CD4-positive, alpha-beta T cell (primary cell): ENCODE results near the gene DUSP28. TPM values are rescaled to one million over a fixed set of nuclear protein-coding genes. Genes with fewer than 3 reads are reported as not detected.

Experiments used
- ATAC-seq: fragments of 200-7000 bp; cut with Tn5 transposase; one replicate; pipeline ENCODE4 v1.10.0; 2022; ENCODE audit warnings: mild to moderate bottlenecking; ENCODE audit not compliant: poor library complexity
- CTCF ChIA-PET: fragments of 350-600 bp; sonication (Branson Sonifier 250); formaldehyde crosslinking; loops from one replicate; lab custom pipeline; 2021; ENCODE audit warnings: antibody characterized with exemption, inconsistent platforms; lab: Charles Lee
- POLR2A ChIA-PET: fragments of 350-600 bp; sonication (Branson Sonifier 250); formaldehyde crosslinking; loops from one replicate; lab custom pipeline; 2021; ENCODE audit warnings: antibody characterized with exemption, inconsistent platforms; lab: Charles Lee
- DNase-seq, 14 experiments: peaks; one replicate each; pipeline ENCODE4 v3.0.0-alpha.2; 2013 to 2020; ENCODE audit warnings: mixed read lengths in 2 of 14
- H3K27ac ChIP-seq, 2 donors: one replicate each; pipeline versions ENCODE4 v1.5.1 to v1.7.0; 2013; ENCODE audit warnings: low read length in 2 of 2, low read depth in 1 of 2, mild to moderate bottlenecking in 1 of 2
- H3K27me3 ChIP-seq, 2 experiments: 1 replicate in 1 of 2; 2 replicates in 1 of 2; pipeline versions ENCODE4 v1.6.1 to v1.7.0; 2013; ENCODE audit warnings: low read length in 2 of 2, control low read depth in 1 of 2, mild to moderate bottlenecking in 1 of 2, moderate library complexity in 1 of 2; ENCODE audit not compliant: insufficient read depth in 2 of 2, control insufficient read depth in 1 of 2
- H3K36me3 ChIP-seq: one replicate; pipeline ENCODE4 v1.6.1; 2013; ENCODE audit warnings: low read length, control low read depth; ENCODE audit not compliant: insufficient read depth
- H3K4me1 ChIP-seq: one replicate; pipeline ENCODE4 v1.6.1; 2013; ENCODE audit warnings: low read length, control low read depth; ENCODE audit not compliant: insufficient read depth
- H3K4me3 ChIP-seq: one replicate; pipeline ENCODE4 v1.5.1; 2013; ENCODE audit warnings: mild to moderate bottlenecking, low read length, moderate library complexity
- H3K9me3 ChIP-seq, 2 experiments: 1 replicate in 1 of 2; 2 replicates in 1 of 2; pipeline versions ENCODE4 v1.6.1 to v1.7.0; 2013; ENCODE audit warnings: low read length in 2 of 2, mild to moderate bottlenecking in 2 of 2, control low read depth in 1 of 2, moderate library complexity in 1 of 2; ENCODE audit not compliant: control insufficient read depth in 1 of 2, insufficient read depth in 1 of 2
- H3K27ac Mint-ChIP-seq: one replicate; pipeline ENCODE4 v1.8.0; 2020; ENCODE audit warnings: mixed read lengths
- H3K27me3 Mint-ChIP-seq: one replicate; pipeline ENCODE4 v1.8.0; 2021; ENCODE audit warnings: mixed read lengths
- H3K36me3 Mint-ChIP-seq: one replicate; pipeline ENCODE4 v1.8.0; 2021; ENCODE audit warnings: low read depth, mixed read lengths
- H3K4me1 Mint-ChIP-seq: one replicate; pipeline ENCODE4 v1.8.0; 2021; ENCODE audit warnings: low read depth, mixed read lengths
- H3K4me3 Mint-ChIP-seq: one replicate; pipeline ENCODE4 v1.8.0; 2020; ENCODE audit warnings: mild to moderate bottlenecking, mixed read lengths
- H3K9me3 Mint-ChIP-seq: one replicate; pipeline ENCODE4 v1.8.0; 2020; ENCODE audit warnings: mixed read lengths
- CTCF ChIP-seq: fragments of 200-600 bp; IDR thresholded peaks from one replicate; pipeline ENCODE4 v1.8.0; 2022; ENCODE audit warnings: antibody characterized with exemption, mild to moderate bottlenecking
- intact Hi-C, 2 experiments: fragments of 100-400 bp; cut with DNase I in 1 of 2; cut with micrococcal nuclease in 1 of 2; formaldehyde crosslinking; loops; one replicate each; pipeline versions ENCODE4 v1.15.1 to v1.9.0; 2023 to 2025; cut with DNase I, micrococcal nuclease
- total RNA-seq, 174 experiments: library from RNA in 2 of 174; stranded (reverse) in 2 of 174; gene quantifications; one replicate each; pipeline ENCODE4 v1.2.3 and lab custom pipeline; 2021 to 2026

The DUSP28 gene
- total RNA-seq, 2 experiments from 2014 or later: 18.3 to 18.9 TPM

- DNase-seq (peak in 3 of 14 experiments; percentile 2 to 40 (median 31)), ATAC-seq (no peak)
- no peak overlapping the region for H3K4me3 ChIP-seq
- H3K4me1 ChIP-seq: no peaks in the 10 kb centered on the region
- H3K27ac ChIP-seq: no peak overlapping the region
- ChIA-PET POLR2A (no interaction called here), CTCF (no interaction called here)
- Mint-ChIP-seq H3K27ac (no peak overlapping the region), H3K27me3 (no peaks in the 10 kb centered on the region), H3K9me3 (no peaks in the 10 kb centered on the region), H3K4me3 (no peak overlapping the region), H3K36me3 (peaks cover 8% of the 10 kb centered on the region), H3K4me1 (no peaks in the 10 kb centered on the region)
- peaks cover 7% of the 10 kb centered on the region for H3K36me3 ChIP-seq
- no peak for TF ChIP-seq CTCF
- intact Hi-C loops: no loop called here
- H3K9me3 ChIP-seq: no peaks in the 10 kb centered on the region
- no peaks in the 10 kb centered on the region for H3K27me3 ChIP-seq
Observed at GRCh38 chr2:240604291-240604938, 44.3 kb downstream of the DUSP28 start.

GRCh38 chr2:240604939-240605716 is 45.0 kb downstream of the DUSP28 start:
- ChIA-PET POLR2A (no interaction called here), CTCF (no interaction called here)
- H3K4me1 Mint-ChIP-seq: no peaks in the 10 kb centered on the region
- no peak overlapping the region for H3K27ac Mint-ChIP-seq
- Histone ChIP-seq H3K27ac (no peak overlapping the region), H3K36me3 (peaks cover 7% of the 10 kb centered on the region), H3K27me3 (no peaks in the 10 kb centered on the region), H3K9me3 (no peaks in the 10 kb centered on the region), H3K4me1 (no peaks in the 10 kb centered on the region), H3K4me3 (no peak overlapping the region)
- H3K9me3 Mint-ChIP-seq: no peaks in the 10 kb centered on the region
- no peak for TF ChIP-seq CTCF
- intact Hi-C loops: no loop called here
- no peaks in the 10 kb centered on the region for H3K27me3 Mint-ChIP-seq
- H3K4me3 Mint-ChIP-seq: no peak overlapping the region
- ATAC-seq (no peak), DNase-seq (peak in 2 of 14 experiments; percentile 4 to 24)
- H3K36me3 Mint-ChIP-seq: peaks cover under 1% of the 10 kb centered on the region

- no peak overlapping the region for H3K4me3 Mint-ChIP-seq
- POLR2A ChIA-PET: no interaction called here
Observed at GRCh38 chr2:240605867-240606743, 45.9 kb downstream of the DUSP28 start.

More at GRCh38 chr2:240605867-240606743, 45.9 kb downstream of the DUSP28 start:
- H3K9me3 ChIP-seq: no peaks in the 10 kb centered on the region
- no peaks in the 10 kb centered on the region for H3K36me3 ChIP-seq
- DNase-seq: peak in 2 of 14 experiments; percentile 2 to 23
- H3K27me3 Mint-ChIP-seq: no peaks in the 10 kb centered on the region
- H3K4me1 Mint-ChIP-seq: no peaks in the 10 kb centered on the region
- H3K27me3 ChIP-seq: no peaks in the 10 kb centered on the region
- no peaks in the 10 kb centered on the region for H3K9me3 Mint-ChIP-seq
- no peaks in the 10 kb centered on the region for H3K4me1 ChIP-seq
- no peak overlapping the region for H3K4me3 ChIP-seq
- TF ChIP-seq CTCF: no peak
- intact Hi-C loops: no loop called here
- H3K36me3 Mint-ChIP-seq: no peaks in the 10 kb centered on the region
- no peak for ATAC-seq
- H3K27ac ChIP-seq: no peak overlapping the region
- H3K27ac Mint-ChIP-seq: no peak overlapping the region
- CTCF ChIA-PET: interaction anchor here (1.2 kb wide), 1 partner anchor 40 kb away, joined by 4 read pairs; no protein-coding TSS in a partner anchor
